Measurements from ENCODE around the gene GNL2. TPM values are rescaled to one million over a fixed set of nuclear protein-coding genes. Genes with fewer than 3 reads are reported as not detected.
A peak's percentile ranks its signal among the peaks of the same experiment; 100 is the strongest.
"Not testable (repeated sequence)": the region's sequence is repeated elsewhere in the genome, so short reads cannot be mapped to it uniquely, and the experiment has no call there.

The GNL2 gene
- total RNA-seq, 1 donor from 2014 or later = 76.6 TPM

- H3K4me3 Mint-ChIP-seq = peak overlapping the region; percentile 31
- TF ChIP-seq, protein P1, sequence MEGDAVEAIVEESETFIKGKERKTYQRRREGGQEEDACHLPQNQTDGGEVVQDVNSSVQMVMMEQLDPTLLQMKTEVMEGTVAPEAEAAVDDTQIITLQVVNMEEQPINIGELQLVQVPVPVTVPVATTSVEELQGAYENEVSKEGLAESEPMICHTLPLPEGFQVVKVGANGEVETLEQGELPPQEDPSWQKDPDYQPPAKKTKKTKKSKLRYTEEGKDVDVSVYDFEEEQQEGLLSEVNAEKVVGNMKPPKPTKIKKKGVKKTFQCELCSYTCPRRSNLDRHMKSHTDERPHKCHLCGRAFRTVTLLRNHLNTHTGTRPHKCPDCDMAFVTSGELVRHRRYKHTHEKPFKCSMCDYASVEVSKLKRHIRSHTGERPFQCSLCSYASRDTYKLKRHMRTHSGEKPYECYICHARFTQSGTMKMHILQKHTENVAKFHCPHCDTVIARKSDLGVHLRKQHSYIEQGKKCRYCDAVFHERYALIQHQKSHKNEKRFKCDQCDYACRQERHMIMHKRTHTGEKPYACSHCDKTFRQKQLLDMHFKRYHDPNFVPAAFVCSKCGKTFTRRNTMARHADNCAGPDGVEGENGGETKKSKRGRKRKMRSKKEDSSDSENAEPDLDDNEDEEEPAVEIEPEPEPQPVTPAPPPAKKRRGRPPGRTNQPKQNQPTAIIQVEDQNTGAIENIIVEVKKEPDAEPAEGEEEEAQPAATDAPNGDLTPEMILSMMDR (conservative IDR thresholded peaks at IDR 0.05) = no peak
- no peaks in the 10 kb centered on the region for H3K36me3 Mint-ChIP-seq (ENCODE audit: low read depth)
- peaks cover 2% of the 10 kb centered on the region for H3K9me3 Mint-ChIP-seq
- no peak for DNase-seq (ENCODE audit: low read depth, low spot score)
- peaks cover 11% of the 10 kb centered on the region for H3K27me3 Mint-ChIP-seq (ENCODE audit: low read depth)
- H3K4me1 Mint-ChIP-seq = peaks cover 16% of the 10 kb centered on the region
- no peak overlapping the region for H3K27ac Mint-ChIP-seq (ENCODE audit: unreplicated experiment)
Measured at GRCh38 chr1:37519613-37520012, 76.1 kb downstream of the GNL2 start.

DNA sequence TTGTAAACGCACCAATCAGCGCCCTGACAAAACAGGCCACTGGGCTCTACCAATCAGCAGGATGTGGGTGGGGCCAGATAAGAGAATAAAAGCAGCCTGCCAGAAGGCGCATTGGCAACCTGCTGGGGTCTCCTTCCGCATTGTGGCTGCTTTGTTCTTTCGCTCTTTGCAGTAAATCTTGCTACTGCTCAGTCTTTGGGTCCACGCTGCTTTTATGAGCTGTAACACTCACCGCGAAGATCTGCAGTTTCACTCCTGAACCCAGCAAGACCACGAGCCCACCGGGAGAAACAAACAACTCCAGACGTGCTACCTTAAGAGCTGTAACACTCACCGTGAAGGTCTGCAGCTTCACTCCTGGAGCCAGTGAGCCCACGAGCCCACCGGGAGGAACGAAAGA, 76.8 kb downstream of the GNL2 start:
- not testable (repeated sequence) for DNase-seq (ENCODE audit: low read depth, low spot score); H3K36me3 Mint-ChIP-seq (ENCODE audit: low read depth); H3K9me3 Mint-ChIP-seq
- peak overlapping the region; percentile 67 for H3K27ac Mint-ChIP-seq (ENCODE audit: unreplicated experiment)
- H3K4me3 Mint-ChIP-seq = peak overlapping the region; percentile 54
- peaks cover 18% of the 10 kb centered on the region for H3K4me1 Mint-ChIP-seq
- H3K27me3 Mint-ChIP-seq (ENCODE audit: low read depth) = peaks cover 11% of the 10 kb centered on the region

- not testable (repeated sequence) for H3K27ac Mint-ChIP-seq (ENCODE audit: unreplicated experiment); H3K9me3 Mint-ChIP-seq; H3K4me3 Mint-ChIP-seq; H3K36me3 Mint-ChIP-seq (ENCODE audit: low read depth); DNase-seq (ENCODE audit: low read depth, low spot score)
- peaks cover 24% of the 10 kb centered on the region for H3K4me1 Mint-ChIP-seq
- H3K27me3 Mint-ChIP-seq (ENCODE audit: low read depth) = peaks cover 11% of the 10 kb centered on the region
Measured at GRCh38 chr1:37518241-37518640, 77.5 kb downstream of the GNL2 start.

DNA sequence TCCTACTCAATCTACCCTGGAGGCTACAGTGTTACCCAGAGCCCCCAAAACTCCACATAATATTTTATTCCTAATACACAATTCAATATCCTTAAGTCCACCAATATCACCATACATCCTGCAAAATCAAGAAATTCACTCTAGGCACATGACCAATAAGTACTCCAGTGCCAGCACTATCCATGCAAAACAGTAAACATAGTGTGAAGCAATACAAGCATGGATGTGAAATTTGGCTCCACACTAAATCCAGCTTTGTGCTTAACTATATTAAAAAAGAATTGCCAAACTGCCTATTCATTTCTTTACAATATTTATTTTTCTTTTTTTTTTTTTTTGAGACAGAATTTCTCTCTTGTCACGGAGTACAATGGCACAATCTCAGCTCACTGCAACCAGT, 78.2 kb downstream of the GNL2 start:
- TF ChIP-seq, protein P1 (conservative IDR thresholded peaks at IDR 0.05) = no peak
- no peak for DNase-seq (ENCODE audit: low read depth, low spot score)
- Mint-ChIP-seq H3K27ac (ENCODE audit: unreplicated experiment) (no peak overlapping the region), H3K4me3 (peak overlapping the region; percentile 41), H3K9me3 (peaks cover 2% of the 10 kb centered on the region), H3K4me1 (peaks cover 26% of the 10 kb centered on the region), H3K27me3 (ENCODE audit: low read depth) (peaks cover 11% of the 10 kb centered on the region), H3K36me3 (ENCODE audit: low read depth) (no peaks in the 10 kb centered on the region)

Other genes with a start within 250 kb of the GNL2 start
- gene ZC3H12A, start 121.4 kb downstream of the GNL2 start, total RNA-seq = 3.0 and 3.6 TPM in 2 replicates
- 77.3 and 83.4 TPM in 2 replicates for gene MEAF6, start 81.2 kb downstream of the GNL2 start, total RNA-seq
- gene SNIP1, start 41.6 kb downstream of the GNL2 start, total RNA-seq = 22.4 and 23.0 TPM in 2 replicates
- gene DNALI1, start 39.0 kb downstream of the GNL2 start, total RNA-seq = 28.6 and 30.6 TPM in 2 replicates
- gene RSPO1, start 39.0 kb upstream of the GNL2 start, total RNA-seq = 0.50 and 0.54 TPM in 2 replicates
- gene CDCA8, start 96.6 kb upstream of the GNL2 start, total RNA-seq = 70.3 and 72.1 TPM in 2 replicates
- gene EPHA10, start 169.2 kb upstream of the GNL2 start, total RNA-seq = 0.63 and 0.77 TPM in 2 replicates
- 16.0 and 17.6 TPM in 2 replicates for gene MANEAL, start 197.9 kb upstream of the GNL2 start, total RNA-seq
- gene C1orf122, start 211.9 kb upstream of the GNL2 start, total RNA-seq = 37.3 and 40.0 TPM in 2 replicates
- gene YRDC, start 212.3 kb upstream of the GNL2 start, total RNA-seq = 17.0 and 17.6 TPM in 2 replicates